Suprapubic skin (tissue), 4 donors: ENCODE results near the gene COL17A1. TPM values are rescaled to one million over a fixed set of nuclear protein-coding genes. Genes with fewer than 3 reads are reported as not detected.

Experiments used
- DNase-seq, 2 donors: peaks; one replicate each; pipeline ENCODE4 v3.0.0-alpha.2; 2019; ENCODE audit warnings: low spot score in 2 of 2
- H3K27ac ChIP-seq: fragments of 200-600 bp; sonication (generic); one replicate; pipeline ENCODE4 v1.5.1; 2019
- H3K27me3 ChIP-seq: fragments of 200-600 bp; sonication (generic); one replicate; pipeline ENCODE4 v1.5.1; 2019
- H3K36me3 ChIP-seq: fragments of 200-600 bp; sonication (generic); one replicate; pipeline ENCODE4 v1.5.1; 2019
- H3K4me1 ChIP-seq: fragments of 200-600 bp; sonication (generic); one replicate; pipeline ENCODE4 v1.5.1; 2019
- H3K4me3 ChIP-seq: fragments of 200-600 bp; sonication (generic); one replicate; pipeline ENCODE4 v1.5.1; 2019; ENCODE audit warnings: mild to moderate bottlenecking
- H3K9me3 ChIP-seq: fragments of 200-600 bp; sonication (generic); one replicate; pipeline ENCODE4 v1.5.1; 2019
- CTCF ChIP-seq, 2 donors: fragments of 200-600 bp in 1 of 2; fragments of 450-650 bp in 1 of 2; sonication (generic) in 1 of 2; IDR thresholded peaks; one replicate each; pipeline ENCODE4 v1.5.1; 2016 to 2019; ENCODE audit warnings: antibody characterized with exemption in 2 of 2, mild to moderate bottlenecking in 1 of 2, moderate library complexity in 1 of 2
- EP300 ChIP-seq: sonication (generic); formaldehyde crosslinking; IDR thresholded peaks from one replicate; pipeline ENCODE4 v1.6.1; 2017; ENCODE audit warnings: antibody characterized with exemption
- POLR2A ChIP-seq, 2 donors: fragments of 450-650 bp; IDR thresholded peaks; one replicate each; pipeline ENCODE4 v1.6.1; 2017; ENCODE audit warnings: antibody characterized with exemption in 2 of 2, mild to moderate bottlenecking in 2 of 2, moderate library complexity in 2 of 2
- POLR2AphosphoS5 ChIP-seq, 3 donors: sonication (generic); formaldehyde crosslinking; IDR thresholded peaks; one replicate each; pipeline ENCODE4 v1.6.1; 2017; ENCODE audit warnings: antibody characterized with exemption in 3 of 3
- whole genome bisulfite sequencing: methylation state at CpG from one replicate; pipeline ENCODE4 v1.1.5; 2018; 5-methylcytosine and 5-hydroxymethylcytosine counted together
- total RNA-seq, 4 donors: library from RNA; depleted of rRNA; stranded (reverse); fragments of >200 nt; gene quantifications; one replicate each; pipeline ENCODE4 v1.1.0, GENCODE V29; 2016

The COL17A1 gene
- total RNA-seq, 4 donors from 2014 or later = 926 to 1,768 (median 1,374) TPM

- Histone ChIP-seq H3K27ac (no peak overlapping the region), H3K9me3 (no peaks in the 10 kb centered on the region), H3K27me3 (no peaks in the 10 kb centered on the region), H3K4me1 (no peaks in the 10 kb centered on the region), H3K36me3 (peaks cover 14% of the 10 kb centered on the region), H3K4me3 (no peak overlapping the region)
- TF ChIP-seq CTCF (IDR thresholded peaks at IDR 0.05) (no peak), EP300 (no peak), POLR2A (IDR thresholded peaks at IDR 0.05) (no peak), POLR2AphosphoS5 (IDR thresholded peaks at IDR 0.05) (no peak)
- DNase-seq = no peak
- 78% methylated on average over 4 of the region's 9 CpGs for WGBS
Observed at GRCh38 chr10:104040862-104041789, 44.6 kb downstream of the COL17A1 start.

GRCh38 chr10:104040382-104040781 lies 45.3 kb downstream of the COL17A1 start:
- TF ChIP-seq POLR2AphosphoS5 (IDR thresholded peaks at IDR 0.05) (no peak), CTCF (IDR thresholded peaks at IDR 0.05) (no peak), POLR2A (IDR thresholded peaks at IDR 0.05) (no peak), EP300 (no peak)
- DNase-seq = no peak
- Histone ChIP-seq H3K4me3 (no peak overlapping the region), H3K27ac (no peak overlapping the region), H3K4me1 (no peaks in the 10 kb centered on the region), H3K36me3 (peaks cover 11% of the 10 kb centered on the region), H3K9me3 (no peaks in the 10 kb centered on the region), H3K27me3 (no peaks in the 10 kb centered on the region)
- 82% methylated on average over 6 of the region's 6 CpGs for WGBS

- no peak overlapping the region for H3K4me3 ChIP-seq
- no peaks in the 10 kb centered on the region for H3K4me1 ChIP-seq
- TF ChIP-seq EP300 (no peak), CTCF (IDR thresholded peaks at IDR 0.05) (no peak), POLR2AphosphoS5 (IDR thresholded peaks at IDR 0.05) (no peak), POLR2A (IDR thresholded peaks at IDR 0.05) (no peak)
- H3K27me3 ChIP-seq = no peaks in the 10 kb centered on the region
- peaks cover 12% of the 10 kb centered on the region for H3K36me3 ChIP-seq
- no peaks in the 10 kb centered on the region for H3K9me3 ChIP-seq
- 74% methylated on average over 4 of the region's 7 CpGs for WGBS
- DNase-seq = no peak
- H3K27ac ChIP-seq = no peak overlapping the region
Observed at GRCh38 chr10:104038958-104039752, 46.5 kb downstream of the COL17A1 start.

- Histone ChIP-seq H3K27ac (no peak overlapping the region), H3K27me3 (no peaks in the 10 kb centered on the region), H3K36me3 (peaks cover 18% of the 10 kb centered on the region), H3K9me3 (no peaks in the 10 kb centered on the region), H3K4me3 (no peak overlapping the region), H3K4me1 (no peaks in the 10 kb centered on the region)
- WGBS = 82% methylated on average over 8 of the region's 8 CpGs
- no peak for TF ChIP-seq CTCF (IDR thresholded peaks at IDR 0.05)
- no peak for TF ChIP-seq POLR2A (IDR thresholded peaks at IDR 0.05)
- no peak for TF ChIP-seq POLR2AphosphoS5 (IDR thresholded peaks at IDR 0.05)
- TF ChIP-seq EP300 = no peak
- DNase-seq = no peak
Observed at GRCh38 chr10:104038537-104038936, 47.1 kb downstream of the COL17A1 start.
